ENCODE measurements around the gene PTGES2. TPM values are rescaled to one million over a fixed set of nuclear protein-coding genes. Genes with fewer than 3 reads are reported as not detected.

Gene PTGES2
- polyA plus RNA-seq, 1 donor from 2014 or later: 55.9 TPM

DNA sequence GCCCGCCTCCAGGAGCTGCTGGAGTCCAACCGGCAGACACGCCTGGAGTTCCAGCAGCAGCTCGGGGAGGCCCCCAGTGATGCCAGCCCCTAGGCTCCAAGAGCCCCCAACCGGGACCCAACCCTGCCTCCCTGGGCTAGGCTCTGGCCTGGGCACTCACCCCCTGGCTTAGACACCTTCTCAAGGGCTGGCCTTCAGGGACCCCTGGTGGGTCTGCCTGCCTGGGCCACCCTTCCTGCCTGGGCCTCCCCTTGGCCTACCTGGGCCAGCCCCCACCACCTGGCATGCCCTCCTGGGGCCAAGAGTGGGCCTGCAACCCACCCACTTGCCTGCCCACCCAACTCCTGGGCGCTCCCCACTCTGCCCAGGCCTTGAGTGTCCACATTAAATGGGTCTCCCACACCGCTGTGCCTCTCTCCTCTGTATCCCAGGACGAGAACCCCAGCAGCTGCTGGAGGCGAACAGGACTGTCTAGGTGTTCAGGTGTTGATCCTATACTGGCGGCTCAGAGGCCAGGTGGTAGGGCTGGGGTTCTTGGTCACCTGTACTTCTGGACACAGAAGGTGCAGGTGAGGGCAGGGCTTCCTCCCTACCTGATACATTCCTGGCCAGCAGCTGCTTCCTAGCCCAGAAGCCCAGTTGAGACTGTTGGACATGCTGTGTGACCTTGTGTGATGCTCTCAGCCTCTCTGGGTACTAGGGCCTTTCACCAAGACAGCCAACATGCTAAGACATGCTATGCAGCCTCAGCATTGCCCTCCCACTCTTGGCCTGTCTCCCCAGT is 36.2 kb upstream of the PTGES2 start:
- Histone ChIP-seq H3K9ac (ENCODE audit: low read length) (no peak overlapping the region), H2AFZ (ENCODE audit: low read depth, low read length) (no peak overlapping the region), H3K36me3 (ENCODE audit: insufficient read depth, low read length) (peaks cover 3% of the 10 kb centered on the region), H3K27me3 (ENCODE audit: insufficient read depth, low read depth, low read length) (no peaks in the 10 kb centered on the region), H3K9me2 (ENCODE audit: insufficient read depth, low read length) (no peaks in the 10 kb centered on the region), H3K79me2 (replicated peaks; ENCODE audit: insufficient read depth, low read length) (no peaks in the 10 kb centered on the region), H3F3A (ENCODE audit: insufficient read depth, low read length, poor library complexity, severe bottlenecking) (no peaks in the 10 kb centered on the region), H3K9me3 (ENCODE audit: low read length) (no peaks in the 10 kb centered on the region), H4K20me1 (ENCODE audit: insufficient read depth) (no peaks in the 10 kb centered on the region), H3K4me2 (ENCODE audit: low read length) (no peak overlapping the region), H3K4me3 (ENCODE audit: low read length) (no peak overlapping the region), H3K27ac (ENCODE audit: low read length) (no peak overlapping the region)
- TF ChIP-seq EP300 (conservative IDR thresholded peaks at IDR 0.05; ENCODE audit: poor library complexity, severe bottlenecking): no peak
- TF ChIP-seq, protein P1, sequence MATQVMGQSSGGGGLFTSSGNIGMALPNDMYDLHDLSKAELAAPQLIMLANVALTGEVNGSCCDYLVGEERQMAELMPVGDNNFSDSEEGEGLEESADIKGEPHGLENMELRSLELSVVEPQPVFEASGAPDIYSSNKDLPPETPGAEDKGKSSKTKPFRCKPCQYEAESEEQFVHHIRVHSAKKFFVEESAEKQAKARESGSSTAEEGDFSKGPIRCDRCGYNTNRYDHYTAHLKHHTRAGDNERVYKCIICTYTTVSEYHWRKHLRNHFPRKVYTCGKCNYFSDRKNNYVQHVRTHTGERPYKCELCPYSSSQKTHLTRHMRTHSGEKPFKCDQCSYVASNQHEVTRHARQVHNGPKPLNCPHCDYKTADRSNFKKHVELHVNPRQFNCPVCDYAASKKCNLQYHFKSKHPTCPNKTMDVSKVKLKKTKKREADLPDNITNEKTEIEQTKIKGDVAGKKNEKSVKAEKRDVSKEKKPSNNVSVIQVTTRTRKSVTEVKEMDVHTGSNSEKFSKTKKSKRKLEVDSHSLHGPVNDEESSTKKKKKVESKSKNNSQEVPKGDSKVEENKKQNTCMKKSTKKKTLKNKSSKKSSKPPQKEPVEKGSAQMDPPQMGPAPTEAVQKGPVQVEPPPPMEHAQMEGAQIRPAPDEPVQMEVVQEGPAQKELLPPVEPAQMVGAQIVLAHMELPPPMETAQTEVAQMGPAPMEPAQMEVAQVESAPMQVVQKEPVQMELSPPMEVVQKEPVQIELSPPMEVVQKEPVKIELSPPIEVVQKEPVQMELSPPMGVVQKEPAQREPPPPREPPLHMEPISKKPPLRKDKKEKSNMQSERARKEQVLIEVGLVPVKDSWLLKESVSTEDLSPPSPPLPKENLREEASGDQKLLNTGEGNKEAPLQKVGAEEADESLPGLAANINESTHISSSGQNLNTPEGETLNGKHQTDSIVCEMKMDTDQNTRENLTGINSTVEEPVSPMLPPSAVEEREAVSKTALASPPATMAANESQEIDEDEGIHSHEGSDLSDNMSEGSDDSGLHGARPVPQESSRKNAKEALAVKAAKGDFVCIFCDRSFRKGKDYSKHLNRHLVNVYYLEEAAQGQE (IDR thresholded peaks at IDR 0.05; ENCODE audit: borderline replicate concordance): no peak
- no peak for TF ChIP-seq POLR2AphosphoS5 (IDR thresholded peaks at IDR 0.05)
- TF ChIP-seq RAD21 (conservative IDR thresholded peaks at IDR 0.05): no peak
- TF ChIP-seq EZH2 (IDR thresholded peaks at IDR 0.05; ENCODE audit: borderline replicate concordance, insufficient read depth, low read length, poor library complexity, severe bottlenecking): no peak
- TF ChIP-seq MXI1 (conservative IDR thresholded peaks at IDR 0.05; ENCODE audit: poor library complexity, severe bottlenecking): no peak
- TF ChIP-seq SMC3 (conservative IDR thresholded peaks at IDR 0.05; ENCODE audit: poor library complexity): no peak
- no peak for TF ChIP-seq TAF1 (IDR thresholded peaks at IDR 0.05; ENCODE audit: low read depth)
- TF ChIP-seq, protein P2, sequence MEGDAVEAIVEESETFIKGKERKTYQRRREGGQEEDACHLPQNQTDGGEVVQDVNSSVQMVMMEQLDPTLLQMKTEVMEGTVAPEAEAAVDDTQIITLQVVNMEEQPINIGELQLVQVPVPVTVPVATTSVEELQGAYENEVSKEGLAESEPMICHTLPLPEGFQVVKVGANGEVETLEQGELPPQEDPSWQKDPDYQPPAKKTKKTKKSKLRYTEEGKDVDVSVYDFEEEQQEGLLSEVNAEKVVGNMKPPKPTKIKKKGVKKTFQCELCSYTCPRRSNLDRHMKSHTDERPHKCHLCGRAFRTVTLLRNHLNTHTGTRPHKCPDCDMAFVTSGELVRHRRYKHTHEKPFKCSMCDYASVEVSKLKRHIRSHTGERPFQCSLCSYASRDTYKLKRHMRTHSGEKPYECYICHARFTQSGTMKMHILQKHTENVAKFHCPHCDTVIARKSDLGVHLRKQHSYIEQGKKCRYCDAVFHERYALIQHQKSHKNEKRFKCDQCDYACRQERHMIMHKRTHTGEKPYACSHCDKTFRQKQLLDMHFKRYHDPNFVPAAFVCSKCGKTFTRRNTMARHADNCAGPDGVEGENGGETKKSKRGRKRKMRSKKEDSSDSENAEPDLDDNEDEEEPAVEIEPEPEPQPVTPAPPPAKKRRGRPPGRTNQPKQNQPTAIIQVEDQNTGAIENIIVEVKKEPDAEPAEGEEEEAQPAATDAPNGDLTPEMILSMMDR (IDR thresholded peaks at IDR 0.05; ENCODE audit: poor library complexity, severe bottlenecking): no peak

DNA sequence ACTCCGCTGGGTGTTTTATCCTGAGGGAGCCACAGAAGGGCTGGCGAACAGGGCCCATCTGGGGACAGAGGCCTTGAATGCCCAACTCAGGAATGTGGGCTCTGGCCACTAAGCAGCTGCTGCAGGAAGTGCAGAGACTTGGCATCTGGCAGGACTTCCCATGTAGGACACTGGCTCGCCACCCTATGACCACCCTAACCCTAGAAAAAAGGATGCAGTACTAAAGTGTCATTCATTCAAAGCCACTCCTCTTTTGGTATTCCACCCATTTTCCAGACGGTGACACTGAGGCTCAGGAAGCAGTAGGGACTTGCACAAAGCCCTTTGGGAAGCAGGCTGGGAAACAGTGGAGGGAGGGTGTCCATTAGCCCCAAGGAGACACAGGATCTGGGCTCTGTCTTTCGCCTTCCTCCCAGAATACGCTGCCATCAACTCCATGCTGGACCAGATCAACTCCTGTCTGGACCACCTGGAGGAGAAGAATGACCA is 35.5 kb upstream of the PTGES2 start:
- Histone ChIP-seq H3K36me3 (ENCODE audit: insufficient read depth, low read length) (peaks cover 3% of the 10 kb centered on the region), H3K27ac (ENCODE audit: low read length) (no peak overlapping the region), H4K20me1 (ENCODE audit: insufficient read depth) (no peaks in the 10 kb centered on the region)

More for the DNA sequence above, 35.5 kb upstream of the PTGES2 start:
- TF ChIP-seq RAD21 (conservative IDR thresholded peaks at IDR 0.05): no peak
- TF ChIP-seq POLR2AphosphoS5 (IDR thresholded peaks at IDR 0.05): no peak
- TF ChIP-seq MXI1 (conservative IDR thresholded peaks at IDR 0.05; ENCODE audit: poor library complexity, severe bottlenecking): no peak
- TF ChIP-seq, protein P2 (IDR thresholded peaks at IDR 0.05; ENCODE audit: poor library complexity, severe bottlenecking): no peak
- no peak for TF ChIP-seq EZH2 (IDR thresholded peaks at IDR 0.05; ENCODE audit: borderline replicate concordance, insufficient read depth, low read length, poor library complexity, severe bottlenecking)
- no peak for TF ChIP-seq SMC3 (conservative IDR thresholded peaks at IDR 0.05; ENCODE audit: poor library complexity)
- no peak for TF ChIP-seq TAF1 (IDR thresholded peaks at IDR 0.05; ENCODE audit: low read depth)
- no peak for TF ChIP-seq EP300 (conservative IDR thresholded peaks at IDR 0.05; ENCODE audit: poor library complexity, severe bottlenecking)
- TF ChIP-seq, protein P1 (IDR thresholded peaks at IDR 0.05; ENCODE audit: borderline replicate concordance): no peak
- Histone ChIP-seq H3K27me3 (ENCODE audit: insufficient read depth, low read depth, low read length) (no peaks in the 10 kb centered on the region), H3K9ac (ENCODE audit: low read length) (no peak overlapping the region), H2AFZ (ENCODE audit: low read depth, low read length) (no peak overlapping the region), H3K4me2 (ENCODE audit: low read length) (no peak overlapping the region), H3K4me3 (ENCODE audit: low read length) (no peak overlapping the region), H3K9me2 (ENCODE audit: insufficient read depth, low read length) (no peaks in the 10 kb centered on the region), H3K79me2 (replicated peaks; ENCODE audit: insufficient read depth, low read length) (no peaks in the 10 kb centered on the region), H3K9me3 (ENCODE audit: low read length) (no peaks in the 10 kb centered on the region), H3F3A (ENCODE audit: insufficient read depth, low read length, poor library complexity, severe bottlenecking) (no peaks in the 10 kb centered on the region)

Data from neural cell (in vitro differentiated cells).